Glutamatergic neuron (in vitro differentiated cells): ENCODE measurements around the gene HIGD1B. TPM values are rescaled to one million over a fixed set of nuclear protein-coding genes. Genes with fewer than 3 reads are reported as not detected.

Source experiments
- DNase-seq: peaks from one replicate; pipeline ENCODE4 v3.0.0; 2022
- H3K27ac Mint-ChIP-seq: one replicate; pipeline ENCODE4 v1.8.0; 2020; ENCODE audit warnings: mild to moderate bottlenecking, mixed read lengths, inconsistent platforms; ENCODE audit not compliant: unreplicated experiment
- H3K27me3 Mint-ChIP-seq: one replicate; pipeline ENCODE4 v1.8.0; 2020; ENCODE audit warnings: mild to moderate bottlenecking, moderate library complexity, mixed read lengths, inconsistent platforms; ENCODE audit not compliant: unreplicated experiment
- H3K36me3 Mint-ChIP-seq: one replicate; pipeline ENCODE4 v1.8.0; 2020; ENCODE audit warnings: mild to moderate bottlenecking, mixed read lengths, inconsistent platforms; ENCODE audit not compliant: unreplicated experiment
- H3K4me1 Mint-ChIP-seq: one replicate; pipeline ENCODE4 v1.8.0; 2020; ENCODE audit warnings: mild to moderate bottlenecking, low read depth, mixed read lengths, inconsistent platforms; ENCODE audit not compliant: unreplicated experiment
- H3K4me3 Mint-ChIP-seq: one replicate; pipeline ENCODE4 v1.8.0; 2020; ENCODE audit warnings: mild to moderate bottlenecking, mixed read lengths, inconsistent platforms; ENCODE audit not compliant: unreplicated experiment
- H3K9me3 Mint-ChIP-seq: one replicate; pipeline ENCODE4 v1.8.0; 2020; ENCODE audit warnings: mild to moderate bottlenecking, moderate library complexity, mixed read lengths, inconsistent platforms; ENCODE audit not compliant: unreplicated experiment
- CTCF ChIP-seq: fragments of 200-600 bp; sonication (generic); IDR thresholded peaks from one replicate; pipeline ENCODE4 v1.5.0; 2021; ENCODE audit not compliant: partially characterized antibody, unreplicated experiment
- total RNA-seq: library from RNA; stranded (reverse); fragmentation: NEBNext Ultra II Directional; extraction: Animal tissue kit (Norgen Biotek cat#: 25700); gene quantifications from one replicate; pipeline ENCODE4 v1.2.1, GENCODE V29; 2021; ENCODE audit not compliant: unreplicated experiment

Gene HIGD1B
- total RNA-seq, 1 donor from 2014 or later, result 1.1 TPM

GRCh38 chr17:44846206-44846605 is 1.5 kb upstream of the HIGD1B start:
- H3K9me3 Mint-ChIP-seq, result peaks cover 4% of the 10 kb centered on the region
- no peak overlapping the region for H3K4me3 Mint-ChIP-seq
- DNase-seq, result no peak
- peaks cover 6% of the 10 kb centered on the region for H3K27me3 Mint-ChIP-seq
- peaks cover 41% of the 10 kb centered on the region for H3K4me1 Mint-ChIP-seq
- no peak overlapping the region for H3K27ac Mint-ChIP-seq
- TF ChIP-seq CTCF, result no peak
- no peaks in the 10 kb centered on the region for H3K36me3 Mint-ChIP-seq

GRCh38 chr17:44848257-44848795 is 643 bp downstream of the HIGD1B start:
- H3K4me3 Mint-ChIP-seq, result peak overlapping the region; percentile 16
- H3K36me3 Mint-ChIP-seq, result no peaks in the 10 kb centered on the region
- DNase-seq, result no peak
- peaks cover 4% of the 10 kb centered on the region for H3K9me3 Mint-ChIP-seq
- TF ChIP-seq CTCF, result no peak
- H3K27me3 Mint-ChIP-seq, result peaks cover 10% of the 10 kb centered on the region
- H3K4me1 Mint-ChIP-seq, result peaks cover 32% of the 10 kb centered on the region
- no peak overlapping the region for H3K27ac Mint-ChIP-seq

GRCh38 chr17:44848961-44849489 is 1.3 kb downstream of the HIGD1B start:
- peaks cover 29% of the 10 kb centered on the region for H3K4me1 Mint-ChIP-seq

GRCh38 chr17:44850025-44850424 is 2.3 kb downstream of the HIGD1B start:
- Mint-ChIP-seq H3K9me3 (peaks cover 4% of the 10 kb centered on the region), H3K36me3 (peaks cover 10% of the 10 kb centered on the region), H3K27me3 (peaks cover 10% of the 10 kb centered on the region), H3K4me3 (no peak overlapping the region), H3K4me1 (peaks cover 28% of the 10 kb centered on the region), H3K27ac (peak overlapping the region; percentile 38)
- DNase-seq, result no peak
- TF ChIP-seq CTCF, result no peak

More at GRCh38 chr17:44848961-44849489, 1.3 kb downstream of the HIGD1B start:
- H3K4me3 Mint-ChIP-seq, result no peak overlapping the region
- H3K27ac Mint-ChIP-seq, result no peak overlapping the region
- peaks cover 5% of the 10 kb centered on the region for H3K36me3 Mint-ChIP-seq
- H3K9me3 Mint-ChIP-seq, result peaks cover 4% of the 10 kb centered on the region
- TF ChIP-seq CTCF, result no peak
- H3K27me3 Mint-ChIP-seq, result peaks cover 10% of the 10 kb centered on the region
- no peak for DNase-seq

- no peak for TF ChIP-seq CTCF
- H3K27ac Mint-ChIP-seq, result no peak overlapping the region
- H3K36me3 Mint-ChIP-seq, result peaks cover 10% of the 10 kb centered on the region
- no peak overlapping the region for H3K4me3 Mint-ChIP-seq
- H3K9me3 Mint-ChIP-seq, result peaks cover 4% of the 10 kb centered on the region
- peaks cover 28% of the 10 kb centered on the region for H3K4me1 Mint-ChIP-seq
- DNase-seq, result peak; percentile 35
- peaks cover 10% of the 10 kb centered on the region for H3K27me3 Mint-ChIP-seq
These were observed 2.9 kb downstream of the HIGD1B start for GRCh38 chr17:44850612-44851011.
